DOHH2 (cell line): ENCODE data around the gene URGCP.

Experiments
- H3F3A ChIP-seq: fragments of 200-600 bp; sonication (generic), shearing (Covaris generic); 2 replicates; pipeline ENCODE4 v1.6.0; 2016; ENCODE audit warnings: antibody characterized with exemption, mild to moderate bottlenecking; ENCODE audit not compliant: control insufficient read depth, insufficient read depth
- H3K27ac ChIP-seq: fragments of 200-600 bp; sonication (generic); 2 replicates; pipeline ENCODE4 v1.5.1; 2014; ENCODE audit warnings: low read depth, mild to moderate bottlenecking, low read length, moderate library complexity
- H3K27me3 ChIP-seq: fragments of 200-600 bp; sonication (generic); 2 replicates; pipeline ENCODE4 v1.6.1; 2014; ENCODE audit warnings: mild to moderate bottlenecking, low read length, mixed read lengths; ENCODE audit not compliant: control insufficient read depth
- H3K36me3 ChIP-seq: fragments of 200-600 bp; sonication (generic); 2 replicates; pipeline ENCODE4 v1.6.1; 2014; ENCODE audit warnings: mild to moderate bottlenecking, low read length, moderate library complexity, mixed read lengths; ENCODE audit not compliant: control insufficient read depth
- H3K4me1 ChIP-seq: fragments of 200-600 bp; sonication (generic); 2 replicates; pipeline ENCODE4 v1.6.1; 2014; ENCODE audit warnings: mild to moderate bottlenecking, low read length, mixed read lengths; ENCODE audit not compliant: control insufficient read depth
- H3K4me2 ChIP-seq: fragments of 200-600 bp; sonication (generic); 2 replicates; pipeline ENCODE4 v1.6.0; 2014; ENCODE audit warnings: mild to moderate bottlenecking, low read length, moderate library complexity
- H3K4me3 ChIP-seq: fragments of 200-600 bp; sonication (generic); 2 replicates; pipeline ENCODE4 v1.5.1; 2014; ENCODE audit warnings: mild to moderate bottlenecking, low read length, mixed read lengths
- H3K79me2 ChIP-seq: fragments of 200-600 bp; sonication (generic); 2 replicates; pipeline ENCODE4 v1.6.1; 2014; ENCODE audit warnings: mild to moderate bottlenecking, low read length, mixed read lengths; ENCODE audit not compliant: control insufficient read depth
- H3K9me2 ChIP-seq: fragments of 200-600 bp; sonication (generic); replicated peaks from 2 replicates; pipeline ENCODE4 v1.6.1; 2014; ENCODE audit warnings: mild to moderate bottlenecking, low read length, mixed read lengths; ENCODE audit not compliant: control insufficient read depth
- H3K9me3 ChIP-seq: fragments of 200-600 bp; sonication (generic); 2 replicates; pipeline ENCODE4 v1.6.1; 2014; ENCODE audit warnings: antibody characterized with exemption, low read length, mixed read lengths; ENCODE audit not compliant: control insufficient read depth, insufficient read depth
- H4K20me1 ChIP-seq: fragments of 200-600 bp; sonication (generic); 2 replicates; pipeline ENCODE4 v1.6.0; 2014; ENCODE audit warnings: low read depth, mild to moderate bottlenecking, antibody characterized with exemption, low read length, moderate library complexity; ENCODE audit not compliant: control insufficient read depth, insufficient read depth
- CTCF ChIP-seq: fragments of 200-600 bp; sonication (generic); IDR thresholded peaks from one replicate; pipeline ENCODE4 v1.5.1; 2014; ENCODE audit warnings: antibody characterized with exemption, mild to moderate bottlenecking, low read depth, low read length; ENCODE audit not compliant: poor library complexity, severe bottlenecking
- EZH2phosphoT487 ChIP-seq: fragments of 200-600 bp; sonication (generic); IDR thresholded peaks from 2 replicates; pipeline ENCODE4 v1.6.1; 2017; ENCODE audit warnings: borderline replicate concordance, mild to moderate bottlenecking, antibody characterized with exemption, low read length, moderate library complexity, mixed read lengths

The URGCP gene

GRCh38 chr7:43877968-43878864, 28.2 kb downstream of the URGCP start:
- H3K27ac ChIP-seq, result no peak overlapping the region
- H4K20me1 ChIP-seq, result peaks cover 6% of the 10 kb centered on the region; the same call in 1 of the 2 replicates
- H3K9me3 ChIP-seq, result no peaks in the 10 kb centered on the region
- TF ChIP-seq CTCF (no peak), EZH2phosphoT487 (no peak)
- peaks cover 5% of the 10 kb centered on the region for H3K79me2 ChIP-seq
- H3K9me2 ChIP-seq, result no peaks in the 10 kb centered on the region
- H3F3A ChIP-seq, result no peaks in the 10 kb centered on the region
- no peak overlapping the region for H3K4me2 ChIP-seq
- H3K36me3 ChIP-seq, result peaks cover 62% of the 10 kb centered on the region
- no peak overlapping the region for H3K4me3 ChIP-seq
- no peaks in the 10 kb centered on the region for H3K27me3 ChIP-seq
- peaks cover 24% of the 10 kb centered on the region for H3K4me1 ChIP-seq

- H3K4me1 ChIP-seq, result peaks cover 24% of the 10 kb centered on the region
- peak overlapping the region; percentile 40 for H3K27ac ChIP-seq
- H3K9me3 ChIP-seq, result no peaks in the 10 kb centered on the region
- H4K20me1 ChIP-seq, result peaks cover 6% of the 10 kb centered on the region; the same call in 1 of the 2 replicates
- H3K79me2 ChIP-seq, result peaks cover 5% of the 10 kb centered on the region
- peaks cover 62% of the 10 kb centered on the region for H3K36me3 ChIP-seq
- TF ChIP-seq EZH2phosphoT487, result no peak
- no peak for TF ChIP-seq CTCF
- no peaks in the 10 kb centered on the region for H3F3A ChIP-seq
- peak overlapping the region; percentile 45 for H3K4me3 ChIP-seq
- no peaks in the 10 kb centered on the region for H3K27me3 ChIP-seq
- H3K9me2 ChIP-seq, result no peaks in the 10 kb centered on the region
- peak overlapping the region; percentile 67 for H3K4me2 ChIP-seq
Observed at GRCh38 chr7:43876976-43877745, 29.2 kb downstream of the URGCP start.

- Histone ChIP-seq H4K20me1 (peaks cover 6% of the 10 kb centered on the region; the same call in 1 of the 2 replicates), H3F3A (no peaks in the 10 kb centered on the region; the same call in 1 of the 2 replicates), H3K27ac (peak overlapping the region; percentile 40), H3K4me1 (peaks cover 24% of the 10 kb centered on the region), H3K4me2 (peak overlapping the region; percentile 67), H3K79me2 (peaks cover 5% of the 10 kb centered on the region), H3K27me3 (no peaks in the 10 kb centered on the region), H3K9me2 (no peaks in the 10 kb centered on the region), H3K9me3 (no peaks in the 10 kb centered on the region), H3K4me3 (peak overlapping the region; percentile 45), H3K36me3 (peaks cover 57% of the 10 kb centered on the region)
- TF ChIP-seq CTCF (no peak), EZH2phosphoT487 (no peak)
Observed at GRCh38 chr7:43876241-43876640, 30.2 kb downstream of the URGCP start.
